ENCODE measurements around the gene GLP2R. TPM values are rescaled to one million over a fixed set of nuclear protein-coding genes. Genes with fewer than 3 reads are reported as not detected.

The GLP2R gene
- total RNA-seq, 3 donors from 2014 or later: 5.8 to 28.2 (median 7.4) TPM

GRCh38 chr17:9860851-9861250, 35.1 kb downstream of the GLP2R start:
- ATAC-seq (no peak), DNase-seq (no peak)
- no peaks in the 10 kb centered on the region for H3K4me1 ChIP-seq (ENCODE audit: low read depth)
- no peaks in the 10 kb centered on the region for H3K36me3 ChIP-seq (ENCODE audit: low read depth)
- TF ChIP-seq CTCF (IDR thresholded peaks at IDR 0.05): no peak
- H3K4me3 ChIP-seq: no peak overlapping the region
- no peaks in the 10 kb centered on the region for H3K9me3 ChIP-seq
- intact Hi-C loops (cut with DNase I, micrococcal nuclease): no loop called here

- intact Hi-C loops (cut with DNase I, micrococcal nuclease): no loop called here
- ATAC-seq: no peak
These were observed 36.5 kb downstream of the GLP2R start for GRCh38 chr17:9862220-9862619.

GRCh38 chr17:9862949-9863348, 37.2 kb downstream of the GLP2R start:
- H3K4me3 ChIP-seq: no peak overlapping the region
- H3K9me3 ChIP-seq: no peaks in the 10 kb centered on the region
- no peaks in the 10 kb centered on the region for H3K36me3 ChIP-seq (ENCODE audit: low read depth)
- ATAC-seq (no peak), DNase-seq (no peak)
- no peaks in the 10 kb centered on the region for H3K4me1 ChIP-seq (ENCODE audit: low read depth)
- no peak for TF ChIP-seq CTCF (IDR thresholded peaks at IDR 0.05)
- intact Hi-C loops (cut with DNase I, micrococcal nuclease): no loop called here

More at GRCh38 chr17:9862220-9862619, 36.5 kb downstream of the GLP2R start:
- Histone ChIP-seq H3K4me3 (no peak overlapping the region), H3K9me3 (no peaks in the 10 kb centered on the region), H3K36me3 (ENCODE audit: low read depth) (no peaks in the 10 kb centered on the region), H3K4me1 (ENCODE audit: low read depth) (no peaks in the 10 kb centered on the region)
- no peak for DNase-seq
- no peak for TF ChIP-seq CTCF (IDR thresholded peaks at IDR 0.05)

GRCh38 chr17:9865586-9865985, 39.9 kb downstream of the GLP2R start:
- no peak for ATAC-seq
- intact Hi-C loops (cut with DNase I, micrococcal nuclease): no loop called here
- Histone ChIP-seq H3K4me3 (no peak overlapping the region), H3K4me1 (ENCODE audit: low read depth) (no peaks in the 10 kb centered on the region), H3K36me3 (ENCODE audit: low read depth) (no peaks in the 10 kb centered on the region), H3K9me3 (no peaks in the 10 kb centered on the region)
- no peak for TF ChIP-seq CTCF (IDR thresholded peaks at IDR 0.05)
- DNase-seq: no peak

GRCh38 chr17:9868552-9868951, 42.8 kb downstream of the GLP2R start:
- no peak for TF ChIP-seq CTCF (IDR thresholded peaks at IDR 0.05)
- no peaks in the 10 kb centered on the region for H3K4me1 ChIP-seq (ENCODE audit: low read depth)

GRCh38 chr17:9872852-9873251, 47.1 kb downstream of the GLP2R start:
- peak in 1 of 3 donors; percentile 7 for DNase-seq
- no peaks in the 10 kb centered on the region for H3K9me3 ChIP-seq
- no peaks in the 10 kb centered on the region for H3K36me3 ChIP-seq (ENCODE audit: low read depth)
- no peak overlapping the region for H3K4me3 ChIP-seq
- ATAC-seq: no peak
- H3K4me1 ChIP-seq (ENCODE audit: low read depth): no peaks in the 10 kb centered on the region
- no peak for TF ChIP-seq CTCF (IDR thresholded peaks at IDR 0.05)
- intact Hi-C loops (cut with DNase I, micrococcal nuclease): no loop called here

More at GRCh38 chr17:9868552-9868951, 42.8 kb downstream of the GLP2R start:
- no peaks in the 10 kb centered on the region for H3K36me3 ChIP-seq (ENCODE audit: low read depth)
- intact Hi-C loops (cut with DNase I, micrococcal nuclease): no loop called here
- no peaks in the 10 kb centered on the region for H3K9me3 ChIP-seq
- ATAC-seq (no peak), DNase-seq (no peak)
- H3K4me3 ChIP-seq: no peak overlapping the region

Data from mucosa of descending colon (tissue), 3 donors.